ENCODE measurements around the gene POLE4.

POLE4 gene

GRCh38 chr2:74927621-74928020 is 30.8 kb upstream of the POLE4 start:
- Histone ChIP-seq H3K9me3 (ENCODE audit: control insufficient read depth, insufficient read depth, low read depth, low read length) (no peaks in the 10 kb centered on the region), H3K4me1 (ENCODE audit: control insufficient read depth, insufficient read depth, low read length) (no peaks in the 10 kb centered on the region), H3K4me3 (ENCODE audit: low read depth, low read length) (no peak overlapping the region), H3K27ac (ENCODE audit: extremely low read depth, low read depth, low read length) (no peak overlapping the region), H3K36me3 (ENCODE audit: control insufficient read depth in 2 of 2, insufficient read depth in 1 of 2, low read length in 2 of 2) (no peaks in the 10 kb centered on the region)
- TF ChIP-seq ZNF423 (tag by site-specific recombination; IDR thresholded peaks at IDR 0.05) (no peak), HIC1 (tag by site-specific recombination; IDR thresholded peaks at IDR 0.05) (no peak), ZNF221 (tag by site-specific recombination; IDR thresholded peaks at IDR 0.05; ENCODE audit: borderline replicate concordance) (no peak), ZNF449 (tag by site-specific recombination; IDR thresholded peaks at IDR 0.05) (no peak), ZNF792 (tag by site-specific recombination; IDR thresholded peaks at IDR 0.05) (no peak), ZNF670 (tag by site-specific recombination; IDR thresholded peaks at IDR 0.05; ENCODE audit: low read depth) (no peak), ZNF362 (tag by site-specific recombination; IDR thresholded peaks at IDR 0.05) (no peak), ZFP41 (tag by site-specific recombination; IDR thresholded peaks at IDR 0.05; ENCODE audit: borderline replicate concordance) (no peak), BCL6B (tag by site-specific recombination; IDR thresholded peaks at IDR 0.05) (no peak)
- POLR2A ChIA-PET = no interaction called here
- CTCF ChIA-PET = no interaction called here

- ChIA-PET POLR2A (no interaction called here), CTCF (no interaction called here)
- no peaks in the 10 kb centered on the region for H3K4me1 ChIP-seq (ENCODE audit: control insufficient read depth, insufficient read depth, low read length)
- H3K9me3 ChIP-seq (ENCODE audit: control insufficient read depth, insufficient read depth, low read depth, low read length) = no peaks in the 10 kb centered on the region
- no peak overlapping the region for H3K27ac ChIP-seq (ENCODE audit: extremely low read depth, low read depth, low read length)
- TF ChIP-seq ZNF521 (tag by site-specific recombination; IDR thresholded peaks at IDR 0.05) (no peak), ZBTB48 (tag by site-specific recombination; IDR thresholded peaks at IDR 0.05) (no peak), MZF1 (tag by site-specific recombination; IDR thresholded peaks at IDR 0.05; ENCODE audit: borderline replicate concordance) (no peak), ZNF211 (tag by site-specific recombination; IDR thresholded peaks at IDR 0.05; ENCODE audit: low read depth) (no peak), ZBTB21 (tag by site-specific recombination; IDR thresholded peaks at IDR 0.05) (no peak), ZNF768 (tag by site-specific recombination; IDR thresholded peaks at IDR 0.05) (no peak), ZNF274 (IDR thresholded peaks at IDR 0.05; ENCODE audit: low read length) (no peak), ZNF274 (tag by site-specific recombination; IDR thresholded peaks at IDR 0.05; ENCODE audit: borderline replicate concordance) (no peak), REPIN1 (tag by site-specific recombination; IDR thresholded peaks at IDR 0.05; ENCODE audit: low read depth) (no peak), ZNF248 (tag by site-specific recombination; IDR thresholded peaks at IDR 0.05) (no peak), ZNF514 (tag by site-specific recombination; IDR thresholded peaks at IDR 0.05) (no peak), YY2 (tag by site-specific recombination; IDR thresholded peaks at IDR 0.05) (no peak), ZNF23 (tag by site-specific recombination; IDR thresholded peaks at IDR 0.05; ENCODE audit: borderline replicate concordance) (no peak), ZNF366 (tag by site-specific recombination; conservative IDR thresholded peaks at IDR 0.05) (no peak), ZBTB26 (tag by site-specific recombination; optimal IDR thresholded peaks at IDR 0.05) (no peak), ZNF610 (tag by site-specific recombination; IDR thresholded peaks at IDR 0.05; ENCODE audit: borderline replicate concordance) (no peak), ZNF791 (tag by site-specific recombination; IDR thresholded peaks at IDR 0.05) (no peak)
- H3K4me3 ChIP-seq (ENCODE audit: low read depth, low read length) = no peak overlapping the region
- H3K36me3 ChIP-seq (ENCODE audit: control insufficient read depth in 2 of 2, insufficient read depth in 1 of 2, low read length in 2 of 2) = no peaks in the 10 kb centered on the region
Observed at GRCh38 chr2:74930811-74931486, 27.5 kb upstream of the POLE4 start.

All from HEK293 (cell line).